ENCODE results near the gene SLC49A4. TPM values are rescaled to one million over a fixed set of nuclear protein-coding genes. Genes with fewer than 3 reads are reported as not detected.

The SLC49A4 gene
- total and polyA plus RNA-seq, 2 of the 13 experiments (the other 11 are each of a cell fraction or from before 2014, with no cell fraction given), result 6.5 to 16.3 TPM

DNA sequence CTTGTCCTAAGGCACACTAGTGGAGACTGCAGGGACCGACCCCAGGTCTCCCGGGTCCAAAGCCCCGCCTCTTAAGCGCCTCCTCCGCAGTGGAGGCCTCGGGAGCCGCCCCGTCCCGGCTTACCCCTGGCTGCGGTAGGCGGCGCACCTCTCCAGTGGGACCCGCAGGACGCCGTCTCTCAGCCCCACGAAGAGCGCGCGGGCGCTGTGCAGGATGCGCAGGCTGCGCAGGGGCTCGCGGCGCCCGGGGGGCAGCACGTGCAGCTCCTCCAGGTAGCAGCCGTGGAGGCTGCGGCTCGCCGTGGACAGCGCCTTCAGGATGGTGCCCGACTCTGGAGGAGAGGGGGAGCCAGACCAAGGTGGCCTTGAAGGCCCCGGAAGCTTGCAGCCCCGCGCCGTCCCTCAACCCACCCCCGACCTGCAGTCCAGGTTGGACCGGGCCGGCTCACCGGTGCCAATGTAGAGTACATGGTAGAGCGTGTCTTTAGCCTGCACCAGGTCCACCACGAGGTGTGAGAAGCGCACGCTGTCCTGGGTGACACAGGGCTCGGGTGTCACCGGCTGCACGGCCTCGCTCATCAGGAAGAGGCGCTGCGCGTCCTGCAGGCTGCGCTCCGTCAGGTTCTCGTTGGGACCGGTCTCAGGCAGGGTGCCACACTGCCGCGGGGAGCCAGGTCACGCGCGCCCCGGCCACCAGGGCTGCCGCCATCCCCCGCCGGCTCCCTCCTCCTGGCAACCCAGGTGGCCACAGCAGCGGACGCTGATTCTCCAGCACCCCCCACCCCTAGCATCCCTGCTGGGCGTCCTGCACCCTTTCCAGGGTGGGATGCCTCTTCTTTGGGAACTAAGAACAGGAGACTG lies 127.2 kb downstream of the SLC49A4 start (continued):
- TF ChIP-seq, protein P1, sequence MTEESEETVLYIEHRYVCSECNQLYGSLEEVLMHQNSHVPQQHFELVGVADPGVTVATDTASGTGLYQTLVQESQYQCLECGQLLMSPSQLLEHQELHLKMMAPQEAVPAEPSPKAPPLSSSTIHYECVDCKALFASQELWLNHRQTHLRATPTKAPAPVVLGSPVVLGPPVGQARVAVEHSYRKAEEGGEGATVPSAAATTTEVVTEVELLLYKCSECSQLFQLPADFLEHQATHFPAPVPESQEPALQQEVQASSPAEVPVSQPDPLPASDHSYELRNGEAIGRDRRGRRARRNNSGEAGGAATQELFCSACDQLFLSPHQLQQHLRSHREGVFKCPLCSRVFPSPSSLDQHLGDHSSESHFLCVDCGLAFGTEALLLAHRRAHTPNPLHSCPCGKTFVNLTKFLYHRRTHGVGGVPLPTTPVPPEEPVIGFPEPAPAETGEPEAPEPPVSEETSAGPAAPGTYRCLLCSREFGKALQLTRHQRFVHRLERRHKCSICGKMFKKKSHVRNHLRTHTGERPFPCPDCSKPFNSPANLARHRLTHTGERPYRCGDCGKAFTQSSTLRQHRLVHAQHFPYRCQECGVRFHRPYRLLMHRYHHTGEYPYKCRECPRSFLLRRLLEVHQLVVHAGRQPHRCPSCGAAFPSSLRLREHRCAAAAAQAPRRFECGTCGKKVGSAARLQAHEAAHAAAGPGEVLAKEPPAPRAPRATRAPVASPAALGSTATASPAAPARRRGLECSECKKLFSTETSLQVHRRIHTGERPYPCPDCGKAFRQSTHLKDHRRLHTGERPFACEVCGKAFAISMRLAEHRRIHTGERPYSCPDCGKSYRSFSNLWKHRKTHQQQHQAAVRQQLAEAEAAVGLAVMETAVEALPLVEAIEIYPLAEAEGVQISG (CRISPR knock-in tag; IDR thresholded peaks at IDR 0.05), result 0 out of 2 replicates have a peak, but pooled peaks have one; percentile 14
- no peak for TF ChIP-seq KDM6A (CRISPR knock-in tag; IDR thresholded peaks at IDR 0.05; ENCODE audit: low read depth)
- TF ChIP-seq, protein P2, sequence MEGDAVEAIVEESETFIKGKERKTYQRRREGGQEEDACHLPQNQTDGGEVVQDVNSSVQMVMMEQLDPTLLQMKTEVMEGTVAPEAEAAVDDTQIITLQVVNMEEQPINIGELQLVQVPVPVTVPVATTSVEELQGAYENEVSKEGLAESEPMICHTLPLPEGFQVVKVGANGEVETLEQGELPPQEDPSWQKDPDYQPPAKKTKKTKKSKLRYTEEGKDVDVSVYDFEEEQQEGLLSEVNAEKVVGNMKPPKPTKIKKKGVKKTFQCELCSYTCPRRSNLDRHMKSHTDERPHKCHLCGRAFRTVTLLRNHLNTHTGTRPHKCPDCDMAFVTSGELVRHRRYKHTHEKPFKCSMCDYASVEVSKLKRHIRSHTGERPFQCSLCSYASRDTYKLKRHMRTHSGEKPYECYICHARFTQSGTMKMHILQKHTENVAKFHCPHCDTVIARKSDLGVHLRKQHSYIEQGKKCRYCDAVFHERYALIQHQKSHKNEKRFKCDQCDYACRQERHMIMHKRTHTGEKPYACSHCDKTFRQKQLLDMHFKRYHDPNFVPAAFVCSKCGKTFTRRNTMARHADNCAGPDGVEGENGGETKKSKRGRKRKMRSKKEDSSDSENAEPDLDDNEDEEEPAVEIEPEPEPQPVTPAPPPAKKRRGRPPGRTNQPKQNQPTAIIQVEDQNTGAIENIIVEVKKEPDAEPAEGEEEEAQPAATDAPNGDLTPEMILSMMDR (CRISPR knock-in tag; IDR thresholded peaks at IDR 0.05), result peak; percentile 42; the same call in 1 of the 2 replicates
- TF ChIP-seq MEIS1 (CRISPR knock-in tag; IDR thresholded peaks at IDR 0.05; ENCODE audit: borderline replicate concordance), result no peak
- TF ChIP-seq ISL2 (CRISPR knock-in tag; IDR thresholded peaks at IDR 0.05), result no peak
- TF ChIP-seq SIN3A (IDR thresholded peaks at IDR 0.05; ENCODE audit: borderline replicate concordance, low read depth, low read length), result no peak
- no peak for TF ChIP-seq ZNF737 (CRISPR knock-in tag; IDR thresholded peaks at IDR 0.05; ENCODE audit: borderline replicate concordance)
- TF ChIP-seq, protein P3, sequence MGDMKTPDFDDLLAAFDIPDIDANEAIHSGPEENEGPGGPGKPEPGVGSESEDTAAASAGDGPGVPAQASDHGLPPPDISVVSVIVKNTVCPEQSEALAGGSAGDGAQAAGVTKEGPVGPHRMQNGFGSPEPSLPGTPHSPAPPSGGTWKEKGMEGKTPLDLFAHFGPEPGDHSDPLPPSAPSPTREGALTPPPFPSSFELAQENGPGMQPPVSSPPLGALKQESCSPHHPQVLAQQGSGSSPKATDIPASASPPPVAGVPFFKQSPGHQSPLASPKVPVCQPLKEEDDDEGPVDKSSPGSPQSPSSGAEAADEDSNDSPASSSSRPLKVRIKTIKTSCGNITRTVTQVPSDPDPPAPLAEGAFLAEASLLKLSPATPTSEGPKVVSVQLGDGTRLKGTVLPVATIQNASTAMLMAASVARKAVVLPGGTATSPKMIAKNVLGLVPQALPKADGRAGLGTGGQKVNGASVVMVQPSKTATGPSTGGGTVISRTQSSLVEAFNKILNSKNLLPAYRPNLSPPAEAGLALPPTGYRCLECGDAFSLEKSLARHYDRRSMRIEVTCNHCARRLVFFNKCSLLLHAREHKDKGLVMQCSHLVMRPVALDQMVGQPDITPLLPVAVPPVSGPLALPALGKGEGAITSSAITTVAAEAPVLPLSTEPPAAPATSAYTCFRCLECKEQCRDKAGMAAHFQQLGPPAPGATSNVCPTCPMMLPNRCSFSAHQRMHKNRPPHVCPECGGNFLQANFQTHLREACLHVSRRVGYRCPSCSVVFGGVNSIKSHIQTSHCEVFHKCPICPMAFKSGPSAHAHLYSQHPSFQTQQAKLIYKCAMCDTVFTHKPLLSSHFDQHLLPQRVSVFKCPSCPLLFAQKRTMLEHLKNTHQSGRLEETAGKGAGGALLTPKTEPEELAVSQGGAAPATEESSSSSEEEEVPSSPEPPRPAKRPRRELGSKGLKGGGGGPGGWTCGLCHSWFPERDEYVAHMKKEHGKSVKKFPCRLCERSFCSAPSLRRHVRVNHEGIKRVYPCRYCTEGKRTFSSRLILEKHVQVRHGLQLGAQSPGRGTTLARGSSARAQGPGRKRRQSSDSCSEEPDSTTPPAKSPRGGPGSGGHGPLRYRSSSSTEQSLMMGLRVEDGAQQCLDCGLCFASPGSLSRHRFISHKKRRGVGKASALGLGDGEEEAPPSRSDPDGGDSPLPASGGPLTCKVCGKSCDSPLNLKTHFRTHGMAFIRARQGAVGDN (CRISPR knock-in tag; IDR thresholded peaks at IDR 0.05), result 0 out of 2 replicates have a peak, but pooled peaks have one; percentile 7
- peak; percentile 22 for TF ChIP-seq AGO1 (IDR thresholded peaks at IDR 0.05; ENCODE audit: low read depth, low read length, poor library complexity, severe bottlenecking)
- TF ChIP-seq, protein P4, sequence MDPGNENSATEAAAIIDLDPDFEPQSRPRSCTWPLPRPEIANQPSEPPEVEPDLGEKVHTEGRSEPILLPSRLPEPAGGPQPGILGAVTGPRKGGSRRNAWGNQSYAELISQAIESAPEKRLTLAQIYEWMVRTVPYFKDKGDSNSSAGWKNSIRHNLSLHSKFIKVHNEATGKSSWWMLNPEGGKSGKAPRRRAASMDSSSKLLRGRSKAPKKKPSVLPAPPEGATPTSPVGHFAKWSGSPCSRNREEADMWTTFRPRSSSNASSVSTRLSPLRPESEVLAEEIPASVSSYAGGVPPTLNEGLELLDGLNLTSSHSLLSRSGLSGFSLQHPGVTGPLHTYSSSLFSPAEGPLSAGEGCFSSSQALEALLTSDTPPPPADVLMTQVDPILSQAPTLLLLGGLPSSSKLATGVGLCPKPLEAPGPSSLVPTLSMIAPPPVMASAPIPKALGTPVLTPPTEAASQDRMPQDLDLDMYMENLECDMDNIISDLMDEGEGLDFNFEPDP (CRISPR knock-in tag; conservative IDR thresholded peaks at IDR 0.05), result no peak
- peak; percentile 19 for TF ChIP-seq XRCC5 (optimal IDR thresholded peaks at IDR 0.05; ENCODE audit: low read length)
- TF ChIP-seq, protein P5, sequence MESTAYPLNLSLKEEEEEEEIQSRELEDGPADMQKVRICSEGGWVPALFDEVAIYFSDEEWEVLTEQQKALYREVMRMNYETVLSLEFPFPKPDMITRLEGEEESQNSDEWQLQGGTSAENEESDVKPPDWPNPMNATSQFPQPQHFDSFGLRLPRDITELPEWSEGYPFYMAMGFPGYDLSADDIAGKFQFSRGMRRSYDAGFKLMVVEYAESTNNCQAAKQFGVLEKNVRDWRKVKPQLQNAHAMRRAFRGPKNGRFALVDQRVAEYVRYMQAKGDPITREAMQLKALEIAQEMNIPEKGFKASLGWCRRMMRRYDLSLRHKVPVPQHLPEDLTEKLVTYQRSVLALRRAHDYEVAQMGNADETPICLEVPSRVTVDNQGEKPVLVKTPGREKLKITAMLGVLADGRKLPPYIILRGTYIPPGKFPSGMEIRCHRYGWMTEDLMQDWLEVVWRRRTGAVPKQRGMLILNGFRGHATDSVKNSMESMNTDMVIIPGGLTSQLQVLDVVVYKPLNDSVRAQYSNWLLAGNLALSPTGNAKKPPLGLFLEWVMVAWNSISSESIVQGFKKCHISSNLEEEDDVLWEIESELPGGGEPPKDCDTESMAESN (CRISPR knock-in tag; conservative IDR thresholded peaks at IDR 0.05), result 0 out of 2 replicates have a peak, but pooled peaks have one; percentile 22
- TF ChIP-seq ZNF777 (CRISPR knock-in tag; IDR thresholded peaks at IDR 0.05), result peak; percentile 38; the same call in 1 of the 2 replicates
- no peak for TF ChIP-seq PCBP1 (IDR thresholded peaks at IDR 0.05; ENCODE audit: borderline replicate concordance, low read depth, low read length)
- peak; percentile 36; the same call in 1 of the 2 replicates for TF ChIP-seq STAG1 (CRISPR knock-in tag; IDR thresholded peaks at IDR 0.05)

Data from HepG2 (cell line).